HCT116 (cell line): ENCODE data around the gene CD44. TPM values are rescaled to one million over a fixed set of nuclear protein-coding genes. Genes with fewer than 3 reads are reported as not detected.

Experiments
- ATAC-seq: fragments of 200-7000 bp; cut with Tn5 transposase; 2 replicates; pipeline ENCODE4 v1.9.1; 2020; ENCODE audit warnings: mild to moderate bottlenecking, moderate library complexity
- BruUV-seq: library from RNA; stranded (reverse); fragments of 400-500 nt; replicated peaks from 2 replicates; lab custom pipeline; 2021; lab: Mats Ljungman, UMichigan
- CTCF ChIA-PET: fragments of 300-600 bp; sonication (Branson Sonifier 250); formaldehyde crosslinking; loops from one replicate; lab custom pipeline; 2021; ENCODE audit warnings: antibody characterized with exemption; lab: Charles Lee
- POLR2A ChIA-PET: fragments of 300-600, 350-600 bp; sonication (Branson Sonifier 250); formaldehyde crosslinking; loops from one replicate; lab custom pipeline; 2021; ENCODE audit warnings: antibody characterized with exemption; lab: Charles Lee
- RAD21 ChIA-PET, 2 experiments: fragments of 300-600 bp; sonication (Branson Sonifier 250); formaldehyde crosslinking; loops; one replicate each; lab custom pipeline; 2023; ENCODE audit warnings: low total read pairs in 2 of 2; ENCODE audit not compliant: uncharacterized antibody in 2 of 2, unreplicated experiment in 2 of 2, low non-redundant PET in 1 of 2; lab: Charles Lee
- DNase-seq: peaks from one replicate; pipeline ENCODE4 v3.0.0-alpha.2; 2010; ENCODE audit warnings: low read depth, low spot score
- H2AFZ ChIP-seq: fragments of 200-600 bp; shearing (Covaris generic), sonication (generic); 2 replicates; pipeline ENCODE4 v1.6.1; 2017; ENCODE audit warnings: low read depth, mixed run types, mixed read lengths, antibody characterized with exemption, low read length; ENCODE audit not compliant: poor library complexity, severe bottlenecking
- H3K27ac ChIP-seq: 2 replicates; pipeline ENCODE4 v1.5.1; 2012; ENCODE audit warnings: low read depth, low read length
- H3K27me3 ChIP-seq: fragments of 200-600 bp; sonication (generic); 2 replicates; pipeline ENCODE4 v1.6.1; 2016; ENCODE audit warnings: mixed run types, low read length, mixed read lengths; ENCODE audit not compliant: insufficient read depth
- H3K36me3 ChIP-seq, 2 experiments: fragments of 200-500 bp in 1 of 2; fragments of 200-600 bp in 1 of 2; sonication (Bioruptor generic) in 1 of 2; sonication (generic) in 1 of 2; 2 replicates each; pipeline versions ENCODE4 v1.5.1 to v1.6.1; 2014 to 2016; ENCODE audit warnings: low read length in 2 of 2, inconsistent platforms in 1 of 2, mixed read lengths in 1 of 2, mixed run types in 1 of 2; ENCODE audit not compliant: insufficient read depth in 2 of 2, control insufficient read depth in 1 of 2
- H3K4me1 ChIP-seq, 2 experiments: fragments of 200-600 bp in 1 of 2; sonication (generic) in 1 of 2; 2 replicates each; pipeline versions ENCODE4 v1.5.1 to v1.6.1; 2012 to 2017; ENCODE audit warnings: low read length in 2 of 2, inconsistent platforms in 1 of 2, mild to moderate bottlenecking in 1 of 2, mixed read lengths in 1 of 2, mixed run types in 1 of 2, moderate library complexity in 1 of 2; ENCODE audit not compliant: insufficient read depth in 2 of 2, control insufficient read depth in 1 of 2
- H3K4me2 ChIP-seq: fragments of 200-600 bp; sonication (generic); 2 replicates; pipeline ENCODE4 v1.6.1; 2017; ENCODE audit warnings: mixed run types, low read length, mixed read lengths
- H3K4me3 ChIP-seq, 2 experiments: fragments of 200-600 bp in 1 of 2; sonication (generic) in 1 of 2; replicated peaks in 1 of 2; 2 replicates each; pipeline ENCODE4 v1.5.1; 2011 to 2016; ENCODE audit warnings: low read length in 2 of 2, control low read depth in 1 of 2, low read depth in 1 of 2, mild to moderate bottlenecking in 1 of 2, mixed read lengths in 1 of 2, mixed run types in 1 of 2
- H3K79me2 ChIP-seq: fragments of 200-600 bp; sonication (generic); 2 replicates; pipeline ENCODE4 v1.6.1; 2017; ENCODE audit warnings: mild to moderate bottlenecking, mixed run types, low read length, moderate library complexity, mixed read lengths; ENCODE audit not compliant: insufficient read depth
- H3K9ac ChIP-seq: fragments of 200-600 bp; sonication (generic); 2 replicates; pipeline ENCODE4 v1.6.1; 2016; ENCODE audit warnings: low read length, mixed read lengths
- H3K9me2 ChIP-seq: fragments of 200-600 bp; sonication (generic), shearing (Covaris generic); 2 replicates; pipeline ENCODE4 v1.6.1; 2017; ENCODE audit warnings: mixed run types, mild to moderate bottlenecking, moderate library complexity; ENCODE audit not compliant: insufficient read depth
- H3K9me3 ChIP-seq, 2 experiments: fragments of 200-500 bp in 1 of 2; fragments of 200-600 bp in 1 of 2; sonication (Bioruptor generic) in 1 of 2; sonication (generic) in 1 of 2; 2 replicates each; pipeline ENCODE4 v1.6.1; 2014 to 2017; ENCODE audit warnings: low read length in 2 of 2, mixed read lengths in 2 of 2, inconsistent platforms in 1 of 2, low read depth in 1 of 2, mild to moderate bottlenecking in 1 of 2, mixed run types in 1 of 2, moderate library complexity in 1 of 2; ENCODE audit not compliant: control insufficient read depth in 1 of 2, insufficient read depth in 1 of 2
- H4K20me1 ChIP-seq: fragments of 200-600 bp; sonication (generic), shearing (Covaris generic); 2 replicates; pipeline ENCODE4 v1.6.1; 2017; ENCODE audit warnings: mixed run types, mild to moderate bottlenecking, moderate library complexity; ENCODE audit not compliant: insufficient read depth
- CBX3 ChIP-seq: IDR thresholded peaks from 2 replicates; pipeline ENCODE4 v1.6.1; 2012; ENCODE audit warnings: low read depth
- CTCF ChIP-seq, 3 experiments: fragments of 200-600 bp in 1 of 3; sonication (generic) in 1 of 3; IDR thresholded peaks in 2 of 3; conservative IDR thresholded peaks in 1 of 3; 2 replicates each; pipeline ENCODE4 v1.5.1; 2012 to 2017; ENCODE audit warnings: low read depth in 2 of 3, low read length in 2 of 3, antibody characterized with exemption in 1 of 3, borderline replicate concordance in 1 of 3, control low read depth in 1 of 3, mild to moderate bottlenecking in 1 of 3, mixed read lengths in 1 of 3, mixed run types in 1 of 3, moderate library complexity in 1 of 3; ENCODE audit not compliant: insufficient read depth in 1 of 3
- EGR1 ChIP-seq: IDR thresholded peaks from 2 replicates; pipeline ENCODE4 v1.6.1; 2012; ENCODE audit warnings: low read depth
- ELF1 ChIP-seq: IDR thresholded peaks from 2 replicates; pipeline ENCODE4 v1.6.1; 2012; ENCODE audit warnings: low read depth, borderline replicate concordance
- EZH2phosphoT487 ChIP-seq: fragments of 200-600 bp; IDR thresholded peaks from 2 replicates; pipeline ENCODE4 v1.6.1; 2018; ENCODE audit warnings: antibody characterized with exemption, borderline replicate concordance
- FOSL1 ChIP-seq: IDR thresholded peaks from 2 replicates; pipeline ENCODE4 v1.6.1; 2012; ENCODE audit warnings: low read depth
- JUND ChIP-seq: IDR thresholded peaks from 2 replicates; pipeline ENCODE4 v1.6.1; 2012
- MAX ChIP-seq: IDR thresholded peaks from 2 replicates; pipeline ENCODE4 v1.6.1; 2012
- SIN3A ChIP-seq: IDR thresholded peaks from 2 replicates; pipeline ENCODE4 v1.6.1; 2012; ENCODE audit warnings: low read depth
- SP1 ChIP-seq: IDR thresholded peaks from 2 replicates; pipeline ENCODE4 v1.6.1; 2012; ENCODE audit warnings: low read depth
- TCF7L2 ChIP-seq: IDR thresholded peaks from 2 replicates; pipeline ENCODE4 v1.7.0; 2011; ENCODE audit warnings: borderline replicate concordance, inconsistent platforms; ENCODE audit not compliant: insufficient read depth, insufficient read length; ENCODE audit errors: extremely low read depth
- YY1 ChIP-seq: IDR thresholded peaks from 2 replicates; pipeline ENCODE4 v1.6.1; 2011; ENCODE audit warnings: low read length, low read depth, moderate library complexity, mild to moderate bottlenecking; ENCODE audit not compliant: insufficient replicate concordance; ENCODE audit errors: extremely low read depth
- ZBTB33 ChIP-seq: IDR thresholded peaks from 2 replicates; pipeline ENCODE4 v1.6.1; 2011; ENCODE audit warnings: mild to moderate bottlenecking, low read length, moderate library complexity; ENCODE audit not compliant: insufficient replicate concordance; ENCODE audit errors: extremely low read depth
- ZFX ChIP-seq: fragments of 450-650 bp; IDR thresholded peaks from 2 replicates; pipeline ENCODE4 v1.6.1; 2017
- ZNF274 ChIP-seq: fragments of 200-500 bp; sonication (Bioruptor generic); IDR thresholded peaks from 2 replicates; pipeline ENCODE4 v1.6.1; 2014; ENCODE audit warnings: mild to moderate bottlenecking, low read depth, low read length, inconsistent platforms
- intact Hi-C: fragments of 100-400 bp; cut with micrococcal nuclease; formaldehyde crosslinking; loops from 2 replicates; pipeline ENCODE4 v1.10.0; 2022
- total RNA-seq: library from RNA; stranded (reverse); gene quantifications from one replicate; pipeline ENCODE4 v1.2.1, GENCODE V29; 2021; ENCODE audit not compliant: unreplicated experiment

CD44 gene
- total RNA-seq, 1 experiment from 2014 or later = 742 TPM

DNA sequence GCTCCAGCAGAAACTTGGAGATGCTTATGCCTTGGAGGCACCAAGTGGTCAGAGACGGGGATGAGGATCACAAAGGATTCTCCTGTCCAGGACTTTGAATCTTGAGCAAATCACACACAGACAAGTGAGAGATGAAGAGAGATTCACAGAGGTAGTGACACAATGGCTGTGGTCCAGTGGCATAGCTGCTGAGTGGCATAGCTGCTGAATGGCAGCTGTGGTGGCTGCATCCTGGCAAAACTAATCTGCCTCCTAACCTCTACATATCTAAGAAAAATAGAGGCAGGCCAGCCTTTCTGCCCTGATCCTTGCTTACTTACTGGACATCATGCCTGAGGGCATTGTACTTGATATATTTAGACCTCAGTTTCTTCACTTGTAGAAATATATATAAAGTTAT lies 102.6 kb downstream of the CD44 start:
- Histone ChIP-seq H3K9ac (no peak overlapping the region), H3K9me2 (no peaks in the 10 kb centered on the region), H3K4me2 (no peak overlapping the region), H3K36me3 (no peaks in the 10 kb centered on the region), H3K27me3 (no peaks in the 10 kb centered on the region), H4K20me1 (no peaks in the 10 kb centered on the region), H3K79me2 (no peaks in the 10 kb centered on the region), H3K27ac (no peak overlapping the region), H3K4me1 (peaks cover 11 to 22% of the 10 kb centered on the region in 2 experiments; a peak in 3 of 4 replicates)
- CTCF ChIA-PET = no interaction called here
- RAD21 ChIA-PET = no interaction called here
- no peak for ATAC-seq
- intact Hi-C loops = no loop called here
- no peak for DNase-seq
- BruUV-seq = no TSS peak
- TF ChIP-seq SP1 = no peak
- TF ChIP-seq ELF1 = no peak
- no peak for TF ChIP-seq ZFX
- TF ChIP-seq EGR1 = no peak
- no peak for TF ChIP-seq SIN3A
- no peak for TF ChIP-seq JUND
- TF ChIP-seq MAX = no peak
- no peak for TF ChIP-seq YY1
- TF ChIP-seq TCF7L2 = no peak
- TF ChIP-seq, all 23 proteins: peak for 0
- POLR2A ChIA-PET = no interaction called here
- no peaks in the 10 kb centered on the region for H3K9me3 ChIP-seq
- no peak overlapping the region for H2AFZ ChIP-seq
- H3K4me3 ChIP-seq = no peak overlapping the region

DNA sequence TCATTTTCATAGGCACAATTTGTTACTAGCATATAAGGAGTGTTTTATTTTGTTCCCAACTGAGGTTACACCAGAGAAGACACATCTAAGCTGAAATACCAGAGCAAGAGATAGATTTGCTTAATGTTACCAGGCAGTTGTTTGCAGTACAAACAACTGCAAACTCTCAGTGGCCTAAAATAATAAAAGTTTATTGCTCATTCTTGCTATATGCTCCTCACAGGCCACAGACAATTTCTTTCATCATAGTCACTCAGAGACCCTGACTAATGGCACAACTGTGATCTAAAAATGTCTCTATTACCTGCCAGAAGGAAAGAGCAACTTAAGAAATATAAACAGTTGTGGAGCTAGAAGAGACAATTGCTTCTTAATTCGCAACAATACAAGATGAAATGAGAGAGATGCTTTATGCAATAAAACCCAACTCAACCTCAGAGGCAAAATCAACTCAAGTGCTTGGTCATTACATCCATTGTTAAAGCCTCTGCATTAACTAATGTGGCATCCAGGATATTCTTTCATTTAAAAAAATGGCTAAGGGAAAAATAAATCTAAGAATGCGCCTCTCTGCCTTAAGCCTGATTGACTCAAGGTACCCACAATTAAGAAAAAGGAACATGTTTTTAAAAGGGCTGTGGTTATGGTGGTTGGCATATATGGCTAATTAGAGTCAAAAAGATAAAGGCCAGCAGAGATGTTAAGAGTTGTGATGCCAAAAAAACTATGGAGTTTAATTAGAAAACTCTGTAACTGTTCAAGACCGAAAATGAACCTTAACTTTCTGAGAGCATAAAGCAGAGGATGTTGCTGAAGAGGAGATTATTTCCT lies 103.7 kb downstream of the CD44 start:
- CTCF ChIA-PET = no interaction called here
- TF ChIP-seq ZBTB33 = no peak
- TF ChIP-seq FOSL1 = no peak
- no peak for TF ChIP-seq JUND
- TF ChIP-seq TCF7L2 = no peak
- no peak for TF ChIP-seq ZNF274
- TF ChIP-seq ELF1 = no peak
- no peak for TF ChIP-seq SP1
- TF ChIP-seq EZH2phosphoT487 = no peak
- TF ChIP-seq SIN3A = no peak
- no peak for TF ChIP-seq CBX3
- no peak for TF ChIP-seq CTCF (IDR thresholded peaks at IDR 0.05 in 2 of 3, conservative IDR thresholded peaks at IDR 0.05 in 1 of 3; ENCODE audit: borderline replicate concordance in 1 of 3, insufficient read depth in 1 of 3, low read depth in 2 of 3, low read length in 2 of 3)
- TF ChIP-seq EGR1 = no peak

More for the DNA sequence above, 103.7 kb downstream of the CD44 start:
- Histone ChIP-seq H2AFZ (no peak overlapping the region), H3K27ac (no peak overlapping the region), H3K27me3 (no peaks in the 10 kb centered on the region), H3K4me1 (peaks cover 3 to 11% of the 10 kb centered on the region in 2 experiments; a peak in 3 of 4 replicates), H3K4me3 (no peak overlapping the region), H3K9me3 (no peaks in the 10 kb centered on the region), H3K9ac (no peak overlapping the region), H3K36me3 (no peaks in the 10 kb centered on the region), H3K9me2 (no peaks in the 10 kb centered on the region), H3K4me2 (no peak overlapping the region), H3K79me2 (no peaks in the 10 kb centered on the region), H4K20me1 (no peaks in the 10 kb centered on the region)
- POLR2A ChIA-PET = no interaction called here
- BruUV-seq = no TSS peak
- RAD21 ChIA-PET = no interaction called here
- intact Hi-C loops = no loop called here
- ATAC-seq (no peak), DNase-seq (no peak)
